Measurements from ENCODE around the gene MRPS2. TPM values are rescaled to one million over a fixed set of nuclear protein-coding genes. Genes with fewer than 3 reads are reported as not detected.
"Not testable (repeated sequence)": the region's sequence is repeated elsewhere in the genome, so short reads cannot be mapped to it uniquely, and the experiment has no call there.

Gene MRPS2
- total RNA-seq = 10 to 100 TPM; 20.8 to 23.2 TPM
- 26.7 TPM for polyA plus RNA-seq (2013, experiment 1 of 2)
- polyA plus RNA-seq (2013, experiment 2 of 2) = 28.6 TPM
- 14.0 to 88.9 (median 26.2) reads per million in 172 experiments for total RNA-seq

- H3K9me3 ChIP-seq (ENCODE audit: control insufficient read depth in 1 of 2, insufficient read depth in 1 of 2, low read length in 2 of 2) = no peaks in the 10 kb centered on the region
- TF ChIP-seq, protein P1, sequence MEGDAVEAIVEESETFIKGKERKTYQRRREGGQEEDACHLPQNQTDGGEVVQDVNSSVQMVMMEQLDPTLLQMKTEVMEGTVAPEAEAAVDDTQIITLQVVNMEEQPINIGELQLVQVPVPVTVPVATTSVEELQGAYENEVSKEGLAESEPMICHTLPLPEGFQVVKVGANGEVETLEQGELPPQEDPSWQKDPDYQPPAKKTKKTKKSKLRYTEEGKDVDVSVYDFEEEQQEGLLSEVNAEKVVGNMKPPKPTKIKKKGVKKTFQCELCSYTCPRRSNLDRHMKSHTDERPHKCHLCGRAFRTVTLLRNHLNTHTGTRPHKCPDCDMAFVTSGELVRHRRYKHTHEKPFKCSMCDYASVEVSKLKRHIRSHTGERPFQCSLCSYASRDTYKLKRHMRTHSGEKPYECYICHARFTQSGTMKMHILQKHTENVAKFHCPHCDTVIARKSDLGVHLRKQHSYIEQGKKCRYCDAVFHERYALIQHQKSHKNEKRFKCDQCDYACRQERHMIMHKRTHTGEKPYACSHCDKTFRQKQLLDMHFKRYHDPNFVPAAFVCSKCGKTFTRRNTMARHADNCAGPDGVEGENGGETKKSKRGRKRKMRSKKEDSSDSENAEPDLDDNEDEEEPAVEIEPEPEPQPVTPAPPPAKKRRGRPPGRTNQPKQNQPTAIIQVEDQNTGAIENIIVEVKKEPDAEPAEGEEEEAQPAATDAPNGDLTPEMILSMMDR (IDR thresholded peaks at IDR 0.05) = peak; percentile 83
- peak within 1 kb of the TSS in 1 of 2 donors; percentile 41 for H3K27ac ChIP-seq (ENCODE audit: low read depth in 1 of 2, low read length in 2 of 2)
- H3K27me3 ChIP-seq (ENCODE audit: control insufficient read depth in 1 of 2, insufficient read depth in 2 of 2, low read length in 2 of 2) = no peaks in the 10 kb centered on the region
- H3K4me1 Mint-ChIP-seq (ENCODE audit: low read depth) = peaks cover 24% of the 10 kb centered on the region
- H3K4me3 ChIP-seq (ENCODE audit: low read length) = peak within 1 kb of the TSS; percentile 97
- peaks cover 46% of the 10 kb centered on the region for H3K4me1 ChIP-seq (ENCODE audit: insufficient read depth, low read length)
- H3K36me3 Mint-ChIP-seq (ENCODE audit: low read depth) = peaks cover 41% of the 10 kb centered on the region
- H3K27ac Mint-ChIP-seq = peak within 1 kb of the TSS; percentile 76
- peaks cover 27% of the 10 kb centered on the region for H3K36me3 ChIP-seq (ENCODE audit: insufficient read depth, low read length)
- ATAC-seq (ENCODE audit: poor library complexity) = peak; percentile 91
- no peaks in the 10 kb centered on the region for H3K9me3 Mint-ChIP-seq
- intact Hi-C loops (cut with DNase I, micrococcal nuclease) = loop anchor here in 1 of 2 experiments (5.0 to 10.0 kb wide), 3 partner anchors 462 to 1336 kb away; partner anchors contain the start of genes RNU6ATAC, RXRA and UBAC1
- ChIA-PET POLR2A (no interaction called here), CTCF (no interaction called here)
- DNase-seq = peak; percentile 65 to 91 (median 82)
- H3K4me3 Mint-ChIP-seq = peak within 1 kb of the TSS; percentile 97
- H3K27me3 Mint-ChIP-seq = no peaks in the 10 kb centered on the region
Measured at GRCh38 chr9:135500525-135501260, at the start of gene MRPS2. MRPS2 (plus strand) TSS chr9:135500682; CDS start chr9:135500711, 29 bp downstream.

DNA sequence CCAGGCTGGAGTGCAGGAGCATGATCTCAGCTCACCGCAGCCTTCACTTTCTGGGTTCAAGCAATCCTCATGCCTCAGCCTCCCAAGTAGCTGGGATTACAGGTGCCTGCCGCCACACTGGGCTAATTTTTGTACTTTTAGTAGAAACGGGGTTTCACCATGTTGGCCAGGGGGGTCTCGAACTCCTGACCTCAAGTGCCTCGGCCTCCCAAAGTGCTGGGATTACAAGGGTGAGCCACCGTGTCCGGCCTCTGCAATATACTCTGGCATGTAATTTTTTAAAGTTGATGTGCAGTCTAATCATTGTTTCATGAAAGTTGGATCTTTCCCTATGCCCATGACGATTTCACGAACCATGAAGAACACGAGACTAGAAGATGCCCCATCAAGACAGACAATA, 49.5 kb upstream of the MRPS2 start:
- intact Hi-C loops (cut with DNase I, micrococcal nuclease) = no loop called here
- H3K4me1 Mint-ChIP-seq (ENCODE audit: low read depth) = no peaks in the 10 kb centered on the region
- Histone ChIP-seq H3K4me3 (ENCODE audit: low read length) (no peak overlapping the region), H3K27me3 (ENCODE audit: control insufficient read depth in 1 of 2, insufficient read depth in 2 of 2, low read length in 2 of 2) (no peaks in the 10 kb centered on the region), H3K9me3 (ENCODE audit: control insufficient read depth in 1 of 2, insufficient read depth in 1 of 2, low read length in 2 of 2) (peaks cover 0 to 6% of the 10 kb centered on the region in 2 experiments), H3K27ac (ENCODE audit: low read depth in 1 of 2, low read length in 2 of 2) (no peak overlapping the region), H3K4me1 (ENCODE audit: insufficient read depth, low read length) (no peaks in the 10 kb centered on the region), H3K36me3 (ENCODE audit: insufficient read depth, low read length) (no peaks in the 10 kb centered on the region)
- no peak overlapping the region for H3K27ac Mint-ChIP-seq
- no peak overlapping the region for H3K4me3 Mint-ChIP-seq
- DNase-seq (no peak), ATAC-seq (ENCODE audit: poor library complexity) (no peak)
- TF ChIP-seq, protein P1 (IDR thresholded peaks at IDR 0.05) = no peak
- no peaks in the 10 kb centered on the region for H3K36me3 Mint-ChIP-seq (ENCODE audit: low read depth)
- H3K9me3 Mint-ChIP-seq = no peaks in the 10 kb centered on the region
- POLR2A ChIA-PET = no interaction called here
- peaks cover 7% of the 10 kb centered on the region for H3K27me3 Mint-ChIP-seq
- CTCF ChIA-PET = no interaction called here

DNA sequence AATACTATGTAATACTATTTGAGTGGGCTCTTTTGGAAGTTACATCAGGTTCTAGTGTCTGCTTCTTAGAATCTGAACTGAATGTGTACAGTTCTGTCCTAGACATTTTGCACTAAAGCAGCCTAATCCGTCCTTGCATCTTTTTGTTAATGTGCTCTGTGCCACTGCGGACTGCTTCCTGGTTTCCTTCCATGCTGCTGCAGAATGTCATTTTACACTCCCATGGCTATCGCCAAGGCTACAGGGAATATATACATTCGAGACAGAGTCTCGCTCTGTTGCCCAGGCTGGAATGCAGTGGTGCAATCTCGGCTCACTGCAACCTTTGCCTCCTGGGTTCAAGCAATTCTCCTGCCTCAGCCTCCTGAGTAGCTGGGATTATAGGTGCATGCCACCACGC, 48.6 kb upstream of the MRPS2 start:
- H3K36me3 Mint-ChIP-seq (ENCODE audit: low read depth); H3K9me3 ChIP-seq (ENCODE audit: control insufficient read depth in 1 of 2, insufficient read depth in 1 of 2, low read length in 2 of 2); H3K27ac Mint-ChIP-seq; H3K4me3 Mint-ChIP-seq; intact Hi-C loops (cut with DNase I, micrococcal nuclease); H3K27me3 ChIP-seq (ENCODE audit: control insufficient read depth in 1 of 2, insufficient read depth in 2 of 2, low read length in 2 of 2); POLR2A ChIA-PET; H3K4me1 Mint-ChIP-seq (ENCODE audit: low read depth); H3K4me3 ChIP-seq (ENCODE audit: low read length); CTCF ChIA-PET; H3K4me1 ChIP-seq (ENCODE audit: insufficient read depth, low read length); ATAC-seq (ENCODE audit: poor library complexity); H3K9me3 Mint-ChIP-seq; DNase-seq; H3K27ac ChIP-seq (ENCODE audit: low read depth in 1 of 2, low read length in 2 of 2); H3K36me3 ChIP-seq (ENCODE audit: insufficient read depth, low read length): not testable (repeated sequence)
- H3K27me3 Mint-ChIP-seq = peaks cover 11% of the 10 kb centered on the region

Measured in CD4-positive, alpha-beta T cell (primary cell).